ENCODE results near the gene NPTN. TPM values are rescaled to one million over a fixed set of nuclear protein-coding genes. Genes with fewer than 3 reads are reported as not detected.

Gene NPTN
- polyA plus RNA-seq, 3 donors, result 86.5 to 137 (median 88.0) TPM

DNA sequence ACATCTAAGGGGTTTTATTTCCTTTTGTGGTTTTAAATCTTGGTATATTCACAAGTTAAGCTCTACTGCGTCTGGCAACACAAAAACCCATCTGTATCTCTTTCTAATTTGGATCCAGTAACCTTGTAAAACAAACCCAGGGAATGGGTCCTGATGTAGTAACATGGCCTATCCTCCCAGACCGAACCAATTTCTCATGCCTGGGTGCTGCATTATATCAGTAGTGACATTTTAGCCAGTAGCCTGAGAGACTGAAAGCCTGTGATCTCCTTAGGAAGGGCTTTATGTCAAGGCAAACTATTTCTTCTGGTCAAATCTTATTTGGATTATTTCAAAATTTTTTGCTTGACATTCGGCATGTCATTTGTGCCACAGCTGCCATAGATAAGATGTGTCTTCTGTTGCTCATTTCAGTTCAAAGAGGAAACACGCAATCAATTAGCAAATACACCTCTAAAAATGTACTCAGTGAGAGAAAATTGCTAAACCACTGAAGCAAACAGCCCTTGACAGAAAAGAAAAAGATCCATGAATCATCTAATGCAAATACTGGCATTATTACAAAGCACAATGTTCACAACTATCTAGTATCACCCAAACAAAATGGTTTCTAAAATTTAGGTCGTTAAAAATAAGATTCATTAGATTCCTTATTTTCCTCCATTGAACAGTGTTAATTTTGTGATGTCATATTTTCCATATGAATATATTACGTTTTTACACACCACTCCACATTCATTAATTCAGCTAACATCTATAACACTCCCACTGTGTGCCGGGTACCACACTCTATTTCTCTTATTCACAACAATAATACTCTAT is 4.0 kb downstream of the NPTN start:
- Histone ChIP-seq H3K79me2 (ENCODE audit: insufficient read depth, low read length) (peaks cover 89% of the 10 kb centered on the region), H3K4me3 (replicated peaks in 1 of 3; ENCODE audit: low read depth in 2 of 3, low read length in 3 of 3) (peak overlapping the region in 1 of 3 experiments; percentile 79), H3K27ac (ENCODE audit: low read depth in 1 of 2, low read length in 2 of 2) (peak overlapping the region in 1 of 2 donors; percentile 81), H3K36me3 (replicated peaks in 1 of 2; ENCODE audit: control insufficient read depth in 1 of 2, insufficient read depth in 2 of 2, low read length in 2 of 2) (no peaks in the 10 kb centered on the region), H3K9ac (ENCODE audit: insufficient read depth, low read length, poor library complexity, severe bottlenecking) (no peak overlapping the region), H3K4me1 (ENCODE audit: control insufficient read depth in 1 of 2, insufficient read depth in 2 of 2, low read length in 2 of 2) (peaks cover 39 to 53% of the 10 kb centered on the region in 2 donors), H3K4me2 (replicated peaks; ENCODE audit: extremely low read depth, low read length, poor library complexity, severe bottlenecking) (peak overlapping the region; percentile 89), H3K27me3 (ENCODE audit: control insufficient read depth in 2 of 2, insufficient read depth in 2 of 2, low read length in 2 of 2) (no peaks in the 10 kb centered on the region), H4K20me1 (ENCODE audit: insufficient read depth, low read length) (peaks cover 85% of the 10 kb centered on the region), H3K9me3 (replicated peaks in 1 of 2; ENCODE audit: control insufficient read depth in 1 of 2, insufficient read depth in 1 of 2, low read length in 2 of 2) (no peaks in the 10 kb centered on the region), H2AFZ (ENCODE audit: insufficient read depth, low read depth, low read length, poor library complexity, severe bottlenecking) (no peak overlapping the region)
- no peaks in the 10 kb centered on the region for H3K9me3 Mint-ChIP-seq
- no peak overlapping the region for H3K4me3 Mint-ChIP-seq
- peak; percentile 39 to 60 (median 49) for DNase-seq
- H3K27me3 Mint-ChIP-seq (ENCODE audit: low read depth in 3 of 3), result peaks cover 0 to 1% (median 1%) of the 10 kb centered on the region in 3 donors
- no peaks in the 10 kb centered on the region for H3K36me3 Mint-ChIP-seq
- peak overlapping the region; percentile 51 to 90 (median 83) for H3K27ac Mint-ChIP-seq
- TF ChIP-seq, protein P1, sequence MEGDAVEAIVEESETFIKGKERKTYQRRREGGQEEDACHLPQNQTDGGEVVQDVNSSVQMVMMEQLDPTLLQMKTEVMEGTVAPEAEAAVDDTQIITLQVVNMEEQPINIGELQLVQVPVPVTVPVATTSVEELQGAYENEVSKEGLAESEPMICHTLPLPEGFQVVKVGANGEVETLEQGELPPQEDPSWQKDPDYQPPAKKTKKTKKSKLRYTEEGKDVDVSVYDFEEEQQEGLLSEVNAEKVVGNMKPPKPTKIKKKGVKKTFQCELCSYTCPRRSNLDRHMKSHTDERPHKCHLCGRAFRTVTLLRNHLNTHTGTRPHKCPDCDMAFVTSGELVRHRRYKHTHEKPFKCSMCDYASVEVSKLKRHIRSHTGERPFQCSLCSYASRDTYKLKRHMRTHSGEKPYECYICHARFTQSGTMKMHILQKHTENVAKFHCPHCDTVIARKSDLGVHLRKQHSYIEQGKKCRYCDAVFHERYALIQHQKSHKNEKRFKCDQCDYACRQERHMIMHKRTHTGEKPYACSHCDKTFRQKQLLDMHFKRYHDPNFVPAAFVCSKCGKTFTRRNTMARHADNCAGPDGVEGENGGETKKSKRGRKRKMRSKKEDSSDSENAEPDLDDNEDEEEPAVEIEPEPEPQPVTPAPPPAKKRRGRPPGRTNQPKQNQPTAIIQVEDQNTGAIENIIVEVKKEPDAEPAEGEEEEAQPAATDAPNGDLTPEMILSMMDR (IDR thresholded peaks at IDR 0.05), result no peak
- H3K4me1 Mint-ChIP-seq, result peaks cover 67% of the 10 kb centered on the region
- intact Hi-C loops (cut with micrococcal nuclease), result no loop called here
- no CpG with 5 or more reads among the region's 7 CpGs for WGBS (ENCODE audit: insufficient coverage)

DNA sequence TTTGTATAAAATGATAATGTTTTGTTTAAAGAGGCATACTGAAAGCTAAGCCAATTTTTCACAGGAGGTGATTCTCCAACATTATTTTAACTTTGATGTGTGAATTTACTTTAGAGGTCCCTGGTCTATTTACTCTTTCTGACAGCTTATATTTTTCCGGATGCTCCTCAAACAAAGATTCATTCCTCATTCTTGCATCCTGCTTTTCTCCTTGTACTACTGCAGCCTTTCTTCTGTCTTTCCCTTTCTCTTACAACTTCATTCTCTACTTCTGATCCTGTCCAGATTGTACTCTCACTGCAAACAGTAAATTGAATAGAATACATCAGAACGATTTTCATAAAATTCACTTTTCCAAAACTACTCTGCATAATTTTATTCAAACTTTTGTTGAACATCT is 5.1 kb downstream of the NPTN start:
- H3K36me3 Mint-ChIP-seq, result peaks cover 0 to 5% of the 10 kb centered on the region in 2 donors
- H3K4me3 Mint-ChIP-seq, result no peak overlapping the region
- no peak for DNase-seq
- no peaks in the 10 kb centered on the region for H3K9me3 Mint-ChIP-seq
- peaks cover 96% of the 10 kb centered on the region for H4K20me1 ChIP-seq (ENCODE audit: insufficient read depth, low read length)
- H3K27me3 Mint-ChIP-seq (ENCODE audit: low read depth in 3 of 3), result peaks cover 0 to 1% (median 0%) of the 10 kb centered on the region in 3 donors
- WGBS (ENCODE audit: insufficient coverage), result 100% methylated on average over 2 of the region's 2 CpGs
- H3K27ac Mint-ChIP-seq, result peak overlapping the region in 2 of 7 donors; percentile 11 to 73
- H3K36me3 ChIP-seq (replicated peaks in 1 of 2; ENCODE audit: control insufficient read depth in 1 of 2, insufficient read depth in 2 of 2, low read length in 2 of 2), result no peaks in the 10 kb centered on the region
- H3K27ac ChIP-seq (ENCODE audit: low read depth in 1 of 2, low read length in 2 of 2), result peak overlapping the region in 1 of 2 donors; percentile 3
- H3K4me1 ChIP-seq (ENCODE audit: control insufficient read depth in 1 of 2, insufficient read depth in 2 of 2, low read length in 2 of 2), result peaks cover 32 to 44% of the 10 kb centered on the region in 2 donors
- H3K4me3 ChIP-seq (replicated peaks in 1 of 3; ENCODE audit: low read depth in 2 of 3, low read length in 3 of 3), result no peak overlapping the region
- TF ChIP-seq, protein P1 (IDR thresholded peaks at IDR 0.05), result no peak
- no peaks in the 10 kb centered on the region for H3K27me3 ChIP-seq (ENCODE audit: control insufficient read depth in 2 of 2, insufficient read depth in 2 of 2, low read length in 2 of 2)
- H3K9ac ChIP-seq (ENCODE audit: insufficient read depth, low read length, poor library complexity, severe bottlenecking), result no peak overlapping the region
- no peak overlapping the region for H2AFZ ChIP-seq (ENCODE audit: insufficient read depth, low read depth, low read length, poor library complexity, severe bottlenecking)
- H3K9me3 ChIP-seq (replicated peaks in 1 of 2; ENCODE audit: control insufficient read depth in 1 of 2, insufficient read depth in 1 of 2, low read length in 2 of 2), result no peaks in the 10 kb centered on the region
- H3K4me2 ChIP-seq (replicated peaks; ENCODE audit: extremely low read depth, low read length, poor library complexity, severe bottlenecking), result no peak overlapping the region
- H3K79me2 ChIP-seq (ENCODE audit: insufficient read depth, low read length), result peaks cover 99% of the 10 kb centered on the region
- intact Hi-C loops (cut with micrococcal nuclease), result no loop called here
- peaks cover 63% of the 10 kb centered on the region for H3K4me1 Mint-ChIP-seq

Measured in CD14-positive monocyte (primary cell).